Thoracic aorta (tissue), 2 donors: ENCODE results near the gene PROS1. TPM values are rescaled to one million over a fixed set of nuclear protein-coding genes. Genes with fewer than 3 reads are reported as not detected.
"Not testable (repeated sequence)": the region's sequence is repeated elsewhere in the genome, so short reads cannot be mapped to it uniquely, and the experiment has no call there.

Source experiments
- ATAC-seq: fragments of 150-250 bp; one replicate; pipeline ENCODE4 v1.8.0; 2017; ENCODE audit warnings: low read depth; ENCODE audit not compliant: insufficient number of reproducible peaks, low FRiP score
- DNase-seq: peaks from one replicate; pipeline ENCODE4 v3.0.0-alpha.2; 2020; ENCODE audit warnings: low spot score
- H3K27ac ChIP-seq, 2 donors: fragments of 200-600 bp; sonication (generic); 1 replicate in 1 of 2; 2 replicates in 1 of 2; pipeline ENCODE4 v1.5.1; 2016; ENCODE audit warnings: mild to moderate bottlenecking in 2 of 2, moderate library complexity in 2 of 2
- H3K27me3 ChIP-seq: fragments of 200-600 bp; sonication (generic); replicated peaks from 2 replicates; pipeline ENCODE4 v1.6.0; 2016; ENCODE audit warnings: mild to moderate bottlenecking; ENCODE audit not compliant: insufficient read depth
- H3K36me3 ChIP-seq: fragments of 200-600 bp; sonication (generic); one replicate; pipeline ENCODE4 v1.5.1; 2016
- H3K4me1 ChIP-seq, 2 donors: fragments of 200-600 bp; sonication (generic); 1 replicate in 1 of 2; 2 replicates in 1 of 2; pipeline versions ENCODE4 v1.5.1 to v1.6.0; 2016; ENCODE audit warnings: low read depth in 2 of 2, mild to moderate bottlenecking in 1 of 2; ENCODE audit not compliant: control insufficient read depth in 1 of 2
- H3K4me3 ChIP-seq: fragments of 200-600 bp; sonication (generic); 2 replicates; pipeline ENCODE4 v1.5.1; 2016; ENCODE audit warnings: mild to moderate bottlenecking
- H3K9me3 ChIP-seq: fragments of 200-600 bp; sonication (generic); 2 replicates; pipeline ENCODE4 v1.5.1; 2016
- total RNA-seq, 2 donors: library from RNA; depleted of rRNA; stranded (reverse); fragments of >200 nt; gene quantifications; one replicate each; pipeline versions ENCODE4 v1.1.0 to v1.2.3, GENCODE V29; 2016
- TF ChIP-seq, protein P1 (sequence below): fragments of 200-600 bp; sonication (generic); IDR thresholded peaks from one replicate; pipeline ENCODE4 v1.5.1; 2019; ENCODE audit warnings: antibody characterized with exemption

The PROS1 gene
- total RNA-seq, 2 donors from 2014 or later: 122 to 180 TPM

DNA sequence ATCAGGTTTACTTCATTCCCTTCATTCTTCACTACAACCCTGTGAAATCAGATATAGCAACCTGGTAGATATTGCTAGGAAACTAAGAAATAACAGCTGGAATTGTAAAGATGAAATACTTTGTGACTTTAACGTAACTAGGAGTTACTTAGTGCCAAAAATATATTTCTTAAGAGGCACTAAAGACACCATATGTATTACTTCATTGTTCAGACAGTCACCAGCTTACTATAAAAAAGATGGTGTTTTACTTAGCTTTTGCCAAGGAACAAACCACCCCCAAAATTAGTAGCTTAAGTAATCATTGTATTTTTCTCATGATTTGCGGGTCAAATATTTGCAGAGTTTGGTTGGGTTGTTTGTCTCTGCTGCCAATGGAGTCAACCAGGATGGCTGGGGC lies 62.5 kb downstream of the PROS1 start:
- ATAC-seq (no peak), DNase-seq (no peak)
- Histone ChIP-seq H3K36me3 (no peaks in the 10 kb centered on the region), H3K27ac (no peak overlapping the region), H3K4me3 (no peak overlapping the region), H3K9me3 (no peaks in the 10 kb centered on the region), H3K27me3 (no peaks in the 10 kb centered on the region), H3K4me1 (peaks cover 4 to 20% of the 10 kb centered on the region in 2 donors)
- TF ChIP-seq, protein P1, sequence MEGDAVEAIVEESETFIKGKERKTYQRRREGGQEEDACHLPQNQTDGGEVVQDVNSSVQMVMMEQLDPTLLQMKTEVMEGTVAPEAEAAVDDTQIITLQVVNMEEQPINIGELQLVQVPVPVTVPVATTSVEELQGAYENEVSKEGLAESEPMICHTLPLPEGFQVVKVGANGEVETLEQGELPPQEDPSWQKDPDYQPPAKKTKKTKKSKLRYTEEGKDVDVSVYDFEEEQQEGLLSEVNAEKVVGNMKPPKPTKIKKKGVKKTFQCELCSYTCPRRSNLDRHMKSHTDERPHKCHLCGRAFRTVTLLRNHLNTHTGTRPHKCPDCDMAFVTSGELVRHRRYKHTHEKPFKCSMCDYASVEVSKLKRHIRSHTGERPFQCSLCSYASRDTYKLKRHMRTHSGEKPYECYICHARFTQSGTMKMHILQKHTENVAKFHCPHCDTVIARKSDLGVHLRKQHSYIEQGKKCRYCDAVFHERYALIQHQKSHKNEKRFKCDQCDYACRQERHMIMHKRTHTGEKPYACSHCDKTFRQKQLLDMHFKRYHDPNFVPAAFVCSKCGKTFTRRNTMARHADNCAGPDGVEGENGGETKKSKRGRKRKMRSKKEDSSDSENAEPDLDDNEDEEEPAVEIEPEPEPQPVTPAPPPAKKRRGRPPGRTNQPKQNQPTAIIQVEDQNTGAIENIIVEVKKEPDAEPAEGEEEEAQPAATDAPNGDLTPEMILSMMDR: no peak

DNA sequence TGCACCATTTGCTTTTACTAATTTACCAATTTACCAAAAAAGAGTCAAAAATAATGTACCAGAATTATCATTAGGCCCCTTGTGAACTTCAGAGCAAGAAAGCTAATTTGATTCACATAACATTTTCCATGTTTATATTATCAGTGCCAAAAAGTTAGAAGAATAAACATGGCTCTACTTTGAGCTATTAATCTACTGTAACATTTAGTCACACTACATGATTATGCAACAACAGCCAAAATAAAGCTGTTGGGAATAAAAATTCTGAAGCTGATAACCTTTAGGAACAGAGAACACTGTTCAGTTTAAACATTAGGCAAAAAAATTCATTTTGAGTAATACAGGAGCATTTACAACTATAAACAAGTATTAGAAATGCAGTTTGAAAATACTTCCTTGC lies 63.6 kb downstream of the PROS1 start:
- H3K4me3 ChIP-seq: no peak overlapping the region
- no peak for DNase-seq
- peaks cover 4 to 20% of the 10 kb centered on the region in 2 donors for H3K4me1 ChIP-seq
- no peak overlapping the region for H3K27ac ChIP-seq
- ATAC-seq: no peak
- no peaks in the 10 kb centered on the region for H3K36me3 ChIP-seq
- H3K9me3 ChIP-seq: no peaks in the 10 kb centered on the region
- no peaks in the 10 kb centered on the region for H3K27me3 ChIP-seq
- TF ChIP-seq, protein P1: no peak

DNA sequence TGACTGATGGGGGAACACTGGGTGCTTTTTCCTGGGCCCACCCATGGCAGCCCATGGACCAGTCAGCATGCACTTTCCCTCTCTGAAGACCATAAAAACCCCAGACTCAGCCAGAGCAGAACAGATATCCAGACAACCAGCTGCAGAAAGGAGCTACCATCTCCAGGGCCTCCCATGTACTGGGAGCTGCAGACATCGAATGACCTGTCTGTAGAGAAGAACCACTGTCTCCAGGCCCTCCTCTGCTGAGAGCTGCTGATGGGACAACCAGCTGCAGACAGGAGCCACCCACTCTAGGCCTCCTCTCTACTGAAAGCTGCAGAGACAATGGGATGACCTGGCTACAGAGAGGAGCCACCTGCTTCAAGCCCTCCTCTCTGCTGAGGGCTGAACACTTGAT lies 66.6 kb downstream of the PROS1 start:
- ATAC-seq: no peak
- TF ChIP-seq, protein P1: no peak

DNA sequence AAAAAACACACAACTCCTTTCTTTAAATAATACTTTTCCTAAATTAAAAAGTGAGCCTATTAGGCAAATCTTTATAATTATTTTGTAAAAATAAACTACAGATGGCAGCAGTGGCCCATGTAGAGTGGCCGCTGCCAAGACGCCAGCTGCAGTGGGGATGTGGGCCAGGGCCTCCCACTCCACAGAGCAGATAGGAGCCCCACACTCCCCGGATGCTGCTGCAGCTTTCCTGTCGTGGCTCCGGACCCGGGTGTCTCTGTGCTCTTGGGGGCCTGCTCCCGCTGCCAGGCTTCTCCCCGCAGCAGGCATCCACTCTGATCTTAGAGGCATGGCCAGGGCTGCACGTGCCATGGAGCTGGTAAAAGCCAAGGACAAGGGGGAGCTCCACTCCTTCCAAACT lies 67.5 kb downstream of the PROS1 start:
- Histone ChIP-seq H3K9me3 (no peaks in the 10 kb centered on the region), H3K27ac (no peak overlapping the region), H3K36me3 (no peaks in the 10 kb centered on the region), H3K4me1 (peaks cover 4 to 20% of the 10 kb centered on the region in 2 donors), H3K27me3 (no peaks in the 10 kb centered on the region), H3K4me3 (no peak overlapping the region)
- ATAC-seq: no peak
- TF ChIP-seq, protein P1: no peak
- DNase-seq: no peak

More for the DNA sequence above, 66.6 kb downstream of the PROS1 start:
- Histone ChIP-seq H3K4me1 (peaks cover 4 to 20% of the 10 kb centered on the region in 2 donors), H3K27ac (no peak overlapping the region), H3K27me3 (no peaks in the 10 kb centered on the region), H3K36me3 (no peaks in the 10 kb centered on the region), H3K9me3 (no peaks in the 10 kb centered on the region), H3K4me3 (no peak overlapping the region)
- no peak for DNase-seq

DNA sequence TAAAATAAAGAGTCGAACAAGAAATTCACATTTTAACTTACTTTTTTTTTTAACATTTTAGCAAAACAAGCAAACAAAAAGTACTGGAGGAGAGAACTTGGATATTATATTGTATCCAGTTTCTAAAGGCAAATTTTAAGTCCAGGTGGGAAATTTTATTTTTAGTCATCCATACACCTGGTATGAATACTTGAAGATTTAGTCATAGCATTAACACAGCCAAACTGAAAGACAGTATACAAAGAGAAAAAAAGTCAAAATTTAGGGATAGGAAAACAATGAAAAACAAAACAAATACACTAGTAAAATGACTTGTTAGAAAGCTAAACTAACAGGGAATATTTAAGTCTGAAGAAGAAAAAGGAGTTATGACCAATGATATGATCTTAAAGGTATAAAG lies 69.1 kb downstream of the PROS1 start:
- H3K36me3 ChIP-seq: no peaks in the 10 kb centered on the region
- no peak for DNase-seq
- no peak overlapping the region for H3K27ac ChIP-seq
- ATAC-seq: no peak
- no peaks in the 10 kb centered on the region for H3K9me3 ChIP-seq
- H3K4me3 ChIP-seq: no peak overlapping the region
- TF ChIP-seq, protein P1: no peak
- no peaks in the 10 kb centered on the region for H3K27me3 ChIP-seq
- H3K4me1 ChIP-seq: peaks cover 0 to 11% of the 10 kb centered on the region in 2 donors

DNA sequence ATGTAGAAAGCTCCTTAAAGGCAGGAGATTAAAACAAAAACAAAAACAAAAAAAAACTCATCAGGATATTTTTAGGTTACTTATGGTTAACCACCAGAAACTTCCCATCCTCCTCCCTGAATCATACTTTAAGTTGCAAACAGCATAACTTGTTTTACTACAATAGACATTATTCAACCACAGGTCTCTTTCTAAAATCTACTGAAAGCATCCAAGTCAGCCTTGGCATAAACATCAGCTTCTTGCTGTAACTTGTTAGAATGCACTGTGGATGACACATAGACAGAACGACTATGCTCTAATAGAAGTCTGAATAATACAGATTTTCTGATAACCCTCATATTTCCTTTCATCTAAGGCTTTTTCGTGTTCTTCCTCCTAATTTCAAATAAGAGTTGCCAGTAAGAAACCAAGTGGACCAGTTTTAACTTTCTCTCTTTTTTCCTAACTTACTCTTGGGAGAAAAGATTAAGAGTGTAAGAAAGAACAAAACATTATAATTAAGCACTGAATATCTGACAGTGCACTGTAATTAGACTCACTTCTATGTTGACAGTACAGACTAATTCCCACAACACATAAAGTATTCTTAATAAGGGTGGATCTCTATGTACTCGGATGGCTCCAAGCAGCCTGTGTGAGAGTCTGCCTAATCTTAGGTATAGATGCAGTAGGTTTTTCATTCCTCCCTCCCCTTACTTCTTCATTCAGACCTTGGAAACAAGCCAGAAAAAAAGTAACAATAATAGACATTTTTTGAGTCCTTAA lies 95.3 kb downstream of the PROS1 start:
- H3K27ac ChIP-seq, H3K27me3 ChIP-seq, H3K36me3 ChIP-seq, H3K9me3 ChIP-seq, H3K4me3 ChIP-seq, DNase-seq, ATAC-seq, H3K4me1 ChIP-seq: not testable (repeated sequence)

DNA sequence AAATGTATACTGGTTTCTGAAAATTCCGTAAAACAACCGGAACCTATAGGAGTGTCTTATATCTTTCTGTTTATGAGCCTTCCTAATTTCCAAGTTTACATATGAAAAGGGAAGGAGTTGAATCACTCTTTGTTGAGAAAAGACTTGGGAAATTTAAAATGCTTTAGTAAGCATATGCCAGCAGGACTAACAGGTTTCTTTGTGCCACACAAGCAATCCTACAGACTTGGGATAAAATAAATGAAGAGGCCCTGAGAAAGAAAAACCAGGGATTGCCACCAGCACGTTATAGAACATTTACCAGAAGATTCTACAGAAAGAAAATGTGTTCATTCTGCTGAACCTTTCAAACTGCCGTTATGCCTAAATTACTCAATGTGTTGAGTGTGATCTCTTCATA lies 96.3 kb downstream of the PROS1 start:
- H3K27ac ChIP-seq, ATAC-seq: not testable (repeated sequence)

DNA sequence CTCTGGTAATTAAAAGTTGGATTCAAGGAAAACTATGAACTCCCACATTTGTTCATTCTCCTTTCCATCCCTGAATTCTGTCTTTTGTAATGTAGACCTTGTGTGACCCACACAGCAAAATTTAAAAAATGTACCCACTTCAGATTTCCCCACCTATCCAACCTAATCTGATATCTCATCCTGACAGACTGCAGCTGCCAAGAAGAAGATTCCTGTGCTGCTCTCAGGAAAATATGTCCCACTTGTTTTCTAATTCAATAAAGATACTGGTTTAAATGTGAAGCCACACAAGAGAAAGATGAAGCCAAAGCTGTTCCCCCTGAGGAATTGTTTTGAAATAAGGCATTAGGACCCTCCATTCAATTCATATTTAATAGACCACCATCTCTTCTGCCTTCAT lies 100.3 kb downstream of the PROS1 start:
- DNase-seq, H3K27ac ChIP-seq, H3K27me3 ChIP-seq, H3K36me3 ChIP-seq, ATAC-seq, H3K4me1 ChIP-seq, H3K9me3 ChIP-seq, H3K4me3 ChIP-seq: not testable (repeated sequence)

More for the DNA sequence above, 96.3 kb downstream of the PROS1 start:
- not testable (repeated sequence) for DNase-seq, H3K4me1 ChIP-seq, H3K27me3 ChIP-seq, H3K9me3 ChIP-seq, H3K36me3 ChIP-seq, H3K4me3 ChIP-seq
